Measurements from ENCODE around the gene ST6GAL1.

The ST6GAL1 gene

GRCh38 chr3:187085021-187085666 is 154.8 kb downstream of the ST6GAL1 start:
- Histone ChIP-seq H3K9ac (ENCODE audit: low read depth, low read length) (no peak overlapping the region), H4K20me1 (ENCODE audit: insufficient read depth, low read length) (no peaks in the 10 kb centered on the region), H3K9me3 (ENCODE audit: insufficient read depth, low read length, severe bottlenecking) (no peaks in the 10 kb centered on the region), H2AFZ (ENCODE audit: low read depth, low read length) (no peak overlapping the region), H3K4me2 (ENCODE audit: insufficient read depth, low read length) (no peak overlapping the region), H3K4me1 (ENCODE audit: insufficient read depth, low read length) (no peaks in the 10 kb centered on the region), H3K27me3 (ENCODE audit: insufficient read depth, low read length, poor library complexity) (peaks cover 16% of the 10 kb centered on the region), H3K4me3 (ENCODE audit: low read depth in 1 of 2, low read length in 2 of 2) (no peak overlapping the region), H3K27ac (ENCODE audit: low read length) (no peak overlapping the region), H3K36me3 (ENCODE audit: insufficient read depth, low read length) (no peaks in the 10 kb centered on the region), H3K79me2 (ENCODE audit: insufficient read depth, low read length) (no peaks in the 10 kb centered on the region)
- TF ChIP-seq CTCF (IDR thresholded peaks at IDR 0.05; ENCODE audit: borderline replicate concordance, extremely low read depth, low read length, poor library complexity, severe bottlenecking) (no peak), EZH2 (IDR thresholded peaks at IDR 0.05; ENCODE audit: borderline replicate concordance, low read depth, low read length, severe bottlenecking) (no peak)
- DNase-seq (no peak), ATAC-seq (ENCODE audit: insufficient read depth, low read depth) (no peak)

- Histone ChIP-seq H3K9ac (ENCODE audit: low read depth, low read length) (no peak overlapping the region), H4K20me1 (ENCODE audit: insufficient read depth, low read length) (no peaks in the 10 kb centered on the region), H3K9me3 (ENCODE audit: insufficient read depth, low read length, severe bottlenecking) (no peaks in the 10 kb centered on the region), H3K27me3 (ENCODE audit: insufficient read depth, low read length, poor library complexity) (peaks cover 12% of the 10 kb centered on the region), H3K4me3 (ENCODE audit: low read depth in 1 of 2, low read length in 2 of 2) (no peak overlapping the region), H2AFZ (ENCODE audit: low read depth, low read length) (no peak overlapping the region), H3K27ac (ENCODE audit: low read length) (no peak overlapping the region), H3K4me2 (ENCODE audit: insufficient read depth, low read length) (no peak overlapping the region), H3K79me2 (ENCODE audit: insufficient read depth, low read length) (no peaks in the 10 kb centered on the region), H3K36me3 (ENCODE audit: insufficient read depth, low read length) (no peaks in the 10 kb centered on the region), H3K4me1 (ENCODE audit: insufficient read depth, low read length) (no peaks in the 10 kb centered on the region)
- no peak for DNase-seq
- TF ChIP-seq CTCF (IDR thresholded peaks at IDR 0.05; ENCODE audit: borderline replicate concordance, extremely low read depth, low read length, poor library complexity, severe bottlenecking) (no peak), EZH2 (IDR thresholded peaks at IDR 0.05; ENCODE audit: borderline replicate concordance, low read depth, low read length, severe bottlenecking) (no peak)
- ATAC-seq (ENCODE audit: insufficient read depth, low read depth): no peak
Measured at GRCh38 chr3:187085933-187086332, 155.6 kb downstream of the ST6GAL1 start.

GRCh38 chr3:187086831-187087230 is 156.5 kb downstream of the ST6GAL1 start:
- ATAC-seq (ENCODE audit: insufficient read depth, low read depth) (no peak), DNase-seq (no peak)
- no peaks in the 10 kb centered on the region for H3K9me3 ChIP-seq (ENCODE audit: insufficient read depth, low read length, severe bottlenecking)
- H3K4me2 ChIP-seq (ENCODE audit: insufficient read depth, low read length): no peak overlapping the region
- H4K20me1 ChIP-seq (ENCODE audit: insufficient read depth, low read length): no peaks in the 10 kb centered on the region
- no peak overlapping the region for H3K9ac ChIP-seq (ENCODE audit: low read depth, low read length)
- no peak overlapping the region for H3K27ac ChIP-seq (ENCODE audit: low read length)
- H3K36me3 ChIP-seq (ENCODE audit: insufficient read depth, low read length): no peaks in the 10 kb centered on the region
- TF ChIP-seq CTCF (IDR thresholded peaks at IDR 0.05; ENCODE audit: borderline replicate concordance, extremely low read depth, low read length, poor library complexity, severe bottlenecking) (no peak), EZH2 (IDR thresholded peaks at IDR 0.05; ENCODE audit: borderline replicate concordance, low read depth, low read length, severe bottlenecking) (no peak)
- no peak overlapping the region for H2AFZ ChIP-seq (ENCODE audit: low read depth, low read length)
- peaks cover 12% of the 10 kb centered on the region for H3K27me3 ChIP-seq (ENCODE audit: insufficient read depth, low read length, poor library complexity)
- no peaks in the 10 kb centered on the region for H3K4me1 ChIP-seq (ENCODE audit: insufficient read depth, low read length)
- H3K79me2 ChIP-seq (ENCODE audit: insufficient read depth, low read length): no peaks in the 10 kb centered on the region
- H3K4me3 ChIP-seq (ENCODE audit: low read depth in 1 of 2, low read length in 2 of 2): no peak overlapping the region

Data from DND-41 (cell line).